Activated T-helper 1 cell treated with anti-CD3 and anti-CD28 coated beads, Interleukin-2, amount 50 U/mL, for 16 hours (primary cell): Measurements from ENCODE around the gene IL17C.
A peak's percentile ranks its signal among the peaks of the same experiment; 100 is the strongest.

Experiments
- DNase-seq, 2 donors: peaks; one replicate each; pipeline ENCODE4 v3.0.0-alpha.2; 2020; ENCODE audit warnings: low read depth in 1 of 2, low spot score in 1 of 2

The IL17C gene

GRCh38 chr16:88645455-88645854 is 7.1 kb downstream of the IL17C start:
- DNase-seq: no peak

GRCh38 chr16:88645941-88646340 is 7.6 kb downstream of the IL17C start:
- no peak for DNase-seq

GRCh38 chr16:88646345-88647034 is 8.1 kb downstream of the IL17C start:
- no peak for DNase-seq

- DNase-seq: no peak
These were observed 9.1 kb downstream of the IL17C start for GRCh38 chr16:88647178-88648070.

- no peak for DNase-seq
These were observed 11.0 kb downstream of the IL17C start for GRCh38 chr16:88649195-88649923.

- no peak for DNase-seq
These were observed 11.8 kb downstream of the IL17C start for GRCh38 chr16:88649924-88650748.

- DNase-seq: peak; percentile 60 to 61
These were observed 12.4 kb downstream of the IL17C start, which contains the start of gene CYBA for GRCh38 chr16:88650749-88651275. Gene CYBA (minus strand): TSS chr16:88651053. CDS start chr16:88651013, 40 bp downstream.

- peak; percentile 20 to 53 for DNase-seq
These were observed 13.1 kb downstream of the IL17C start for GRCh38 chr16:88651276-88651988.

GRCh38 chr16:88651989-88652761 is 13.8 kb downstream of the IL17C start:
- DNase-seq: no peak

GRCh38 chr16:88652762-88653063 is 14.3 kb downstream of the IL17C start:
- no peak for DNase-seq

- DNase-seq: no peak
These were observed 14.7 kb downstream of the IL17C start for GRCh38 chr16:88653101-88653500.

GRCh38 chr16:88653596-88654362 is 15.4 kb downstream of the IL17C start:
- DNase-seq: no peak

GRCh38 chr16:88654363-88655052 is 16.1 kb downstream of the IL17C start:
- no peak for DNase-seq

GRCh38 chr16:88655053-88655732 is 16.8 kb downstream of the IL17C start:
- no peak for DNase-seq

- no peak for DNase-seq
These were observed 17.4 kb downstream of the IL17C start for GRCh38 chr16:88655733-88656281.

- DNase-seq: no peak
These were observed 18.1 kb downstream of the IL17C start for GRCh38 chr16:88656291-88656980.
